Sigmoid colon (tissue), 4 donors: ENCODE measurements around the gene KRTAP10-12.

Experiments used
- CTCF ChIP-seq, 4 experiments: fragments of 450-650 bp in 3 of 4; fragments of 200-600 bp in 1 of 4; IDR thresholded peaks; one replicate each; pipeline ENCODE4 v1.5.1; 2016 to 2019; ENCODE audit warnings: antibody characterized with exemption in 4 of 4, mild to moderate bottlenecking in 3 of 4, moderate library complexity in 2 of 4
- EP300 ChIP-seq, 4 donors: sonication (generic); formaldehyde crosslinking; IDR thresholded peaks; one replicate each; pipeline ENCODE4 v1.6.1; 2017; ENCODE audit warnings: antibody characterized with exemption in 4 of 4
- POLR2A ChIP-seq, 2 donors: fragments of 450-650 bp; IDR thresholded peaks; one replicate each; pipeline ENCODE4 v1.6.1; 2016; ENCODE audit warnings: antibody characterized with exemption in 2 of 2, mild to moderate bottlenecking in 2 of 2, moderate library complexity in 2 of 2

GRCh38 chr21:44697811-44698734 lies 1.1 kb downstream of the KRTAP10-12 start:
- TF ChIP-seq POLR2A (IDR thresholded peaks at IDR 0.05), result no peak
- no peak for TF ChIP-seq CTCF (IDR thresholded peaks at IDR 0.05)
- TF ChIP-seq EP300 (IDR thresholded peaks at IDR 0.05), result no peak
